ENCODE measurements around the gene AQP5.

AQP5 gene

GRCh38 chr12:49963976-49964815 lies 2.5 kb downstream of the AQP5 start:
- no peak for DNase-seq (ENCODE audit: extremely low read depth, low read depth)
- TF ChIP-seq CTCF (IDR thresholded peaks at IDR 0.05; ENCODE audit: low read depth, low read length, missing control alignments): no peak
- no peak overlapping the region for H3K4me3 ChIP-seq (replicated peaks; ENCODE audit: low read depth, low read length)

GRCh38 chr12:49964849-49965624 lies 3.4 kb downstream of the AQP5 start:
- no peak for DNase-seq (ENCODE audit: extremely low read depth, low read depth)
- no peak overlapping the region for H3K4me3 ChIP-seq (replicated peaks; ENCODE audit: low read depth, low read length)
- no peak for TF ChIP-seq CTCF (IDR thresholded peaks at IDR 0.05; ENCODE audit: low read depth, low read length, missing control alignments)

DNA sequence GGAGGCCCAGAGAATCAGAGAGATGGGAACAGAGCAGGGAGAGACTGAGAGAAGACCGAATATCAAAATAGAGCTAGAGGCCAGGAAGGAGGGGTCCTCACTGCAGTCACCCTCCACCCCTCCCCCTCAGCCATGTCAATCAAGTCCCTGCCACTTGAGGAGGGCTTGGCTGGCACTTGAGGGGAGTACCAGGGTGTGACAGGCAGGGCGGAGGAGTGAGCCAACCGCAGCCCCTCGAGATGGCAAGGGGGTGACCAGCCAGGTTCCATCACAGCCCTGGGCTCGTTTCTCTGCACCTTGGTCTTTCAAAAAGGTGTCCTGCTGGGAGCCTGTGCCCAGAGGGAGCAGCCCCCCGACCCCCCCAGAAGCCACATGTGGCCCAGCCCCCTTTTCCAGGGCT lies 4.2 kb downstream of the AQP5 start:
- no peak overlapping the region for H3K4me3 ChIP-seq (replicated peaks; ENCODE audit: low read depth, low read length)
- no peak for TF ChIP-seq CTCF (IDR thresholded peaks at IDR 0.05; ENCODE audit: low read depth, low read length, missing control alignments)

DNA sequence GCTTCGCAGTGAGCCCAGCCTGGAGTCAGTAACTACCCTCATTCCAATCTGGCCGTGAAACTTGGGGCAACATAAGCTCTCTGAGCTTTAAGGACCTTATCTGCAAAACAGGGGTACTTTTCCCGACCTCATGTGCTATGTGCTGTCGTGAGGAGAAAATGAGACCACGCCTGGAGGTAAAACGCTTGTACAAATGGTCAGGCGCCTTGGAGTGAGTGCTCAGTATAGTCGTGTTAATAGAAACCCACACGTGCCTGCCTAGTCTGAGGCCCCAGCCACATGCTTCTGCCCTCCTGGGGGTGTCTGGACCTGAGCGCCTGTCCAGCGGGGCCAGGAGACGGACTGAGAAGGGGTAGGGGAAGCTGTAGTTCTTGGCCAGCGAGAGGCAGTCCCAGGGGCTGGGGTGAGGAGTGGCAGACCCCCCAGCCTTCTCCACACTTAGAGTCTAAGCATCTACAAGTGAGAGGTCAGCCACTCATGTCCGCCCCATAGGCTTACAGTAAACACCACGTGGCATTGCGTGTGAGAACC lies 4.9 kb downstream of the AQP5 start:
- DNase-seq (ENCODE audit: extremely low read depth, low read depth): no peak
- no peak for TF ChIP-seq CTCF (IDR thresholded peaks at IDR 0.05; ENCODE audit: low read depth, low read length, missing control alignments)
- H3K4me3 ChIP-seq (replicated peaks; ENCODE audit: low read depth, low read length): no peak overlapping the region

More for the DNA sequence above, 4.2 kb downstream of the AQP5 start:
- no peak for DNase-seq (ENCODE audit: extremely low read depth, low read depth)

- peak; percentile 78 for TF ChIP-seq CTCF (IDR thresholded peaks at IDR 0.05; ENCODE audit: low read depth, low read length, missing control alignments)
- peak; percentile 39 for DNase-seq (ENCODE audit: extremely low read depth, low read depth)
- H3K4me3 ChIP-seq (replicated peaks; ENCODE audit: low read depth, low read length): peak overlapping the region; percentile 38
Observed at GRCh38 chr12:49967042-49967776, 5.5 kb downstream of the AQP5 start.

DNA sequence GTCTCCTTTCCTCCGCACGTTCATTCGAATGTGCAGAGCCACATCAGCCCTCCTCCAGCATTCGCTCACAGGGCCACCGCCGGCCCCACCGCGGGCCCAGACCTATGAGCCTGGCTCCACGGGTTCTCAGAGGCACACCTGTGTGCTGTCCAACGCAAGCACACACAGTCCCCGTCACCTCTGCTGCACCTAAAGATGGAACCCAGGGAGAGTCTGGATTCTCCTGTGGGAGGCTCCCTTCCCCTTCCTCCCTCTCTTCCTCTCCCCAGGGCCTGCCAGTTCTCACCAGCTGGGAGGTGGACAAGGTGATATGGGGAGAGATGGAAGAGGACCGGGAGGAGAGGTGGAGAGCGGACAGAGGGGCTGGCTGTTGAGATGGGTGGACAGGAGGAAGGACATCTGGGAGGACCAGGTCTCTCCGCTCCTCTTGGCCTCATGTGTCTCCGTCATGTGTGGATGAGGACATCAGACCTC lies 6.1 kb downstream of the AQP5 start:
- no peak for TF ChIP-seq CTCF (IDR thresholded peaks at IDR 0.05; ENCODE audit: low read depth, low read length, missing control alignments)
- H3K4me3 ChIP-seq (replicated peaks; ENCODE audit: low read depth, low read length): peak overlapping the region; percentile 38
- DNase-seq (ENCODE audit: extremely low read depth, low read depth): no peak
